HuH-7.5 (cell line): ENCODE data around the gene CCDC197.

ENCODE experiments used
- DNase-seq: peaks from one replicate; pipeline ENCODE4 v3.0.0; 2011; ENCODE audit warnings: low spot score

The CCDC197 gene

DNA sequence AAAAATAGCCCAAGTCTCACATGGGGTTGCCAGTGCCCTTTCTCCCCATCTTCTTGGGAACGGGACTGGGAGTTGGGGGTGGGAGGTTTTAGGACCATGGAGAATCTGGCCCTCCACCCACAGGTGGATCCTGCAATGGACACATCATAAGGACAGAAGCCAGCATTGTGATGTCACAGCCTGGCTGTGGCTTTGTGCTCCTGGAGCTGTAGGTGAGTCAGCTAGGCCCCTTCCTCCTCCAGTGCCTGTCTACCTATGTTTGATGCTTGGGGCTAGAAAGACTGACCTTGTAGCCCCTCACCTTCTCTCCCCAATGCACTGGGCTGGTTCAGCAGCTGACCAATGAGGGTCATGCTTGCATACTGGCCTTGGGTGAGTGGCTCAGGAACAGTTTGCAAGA lies at the start of gene CCDC197:
Gene CCDC197 (plus strand): TSS at position 220 of the 400 bp plus-strand sequence. CDS start 831 bp downstream, outside the sequence.
- no peak for DNase-seq

DNA sequence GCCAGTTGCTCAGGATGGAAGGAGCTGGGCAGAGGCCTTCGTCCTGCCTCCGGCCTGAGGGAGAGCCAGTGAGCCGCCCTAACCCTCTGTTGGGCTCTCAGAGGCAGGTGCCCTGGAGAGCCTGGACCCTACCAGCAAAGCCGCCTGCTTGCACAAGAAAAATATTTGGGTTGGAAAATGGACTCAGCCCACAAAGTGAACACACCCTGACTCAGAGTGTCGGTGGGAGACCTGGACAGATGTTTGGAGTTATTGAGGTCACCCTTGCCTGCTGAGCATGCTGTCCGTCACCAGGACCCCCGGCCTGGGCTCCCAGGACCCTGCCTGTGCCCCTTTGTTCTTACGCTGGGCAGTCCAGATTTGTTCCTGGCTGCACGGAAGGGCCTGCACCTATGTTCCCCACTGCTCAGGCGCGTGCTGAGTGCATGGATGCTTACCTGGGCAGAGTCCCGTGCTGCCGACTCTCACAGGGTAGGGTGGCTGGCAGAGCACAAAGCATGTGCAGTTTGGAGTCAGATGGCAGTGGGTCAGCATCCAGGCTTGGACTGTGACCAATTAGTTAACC lies 47.5 kb upstream of the CCDC197 start:
- no peak for DNase-seq

DNA sequence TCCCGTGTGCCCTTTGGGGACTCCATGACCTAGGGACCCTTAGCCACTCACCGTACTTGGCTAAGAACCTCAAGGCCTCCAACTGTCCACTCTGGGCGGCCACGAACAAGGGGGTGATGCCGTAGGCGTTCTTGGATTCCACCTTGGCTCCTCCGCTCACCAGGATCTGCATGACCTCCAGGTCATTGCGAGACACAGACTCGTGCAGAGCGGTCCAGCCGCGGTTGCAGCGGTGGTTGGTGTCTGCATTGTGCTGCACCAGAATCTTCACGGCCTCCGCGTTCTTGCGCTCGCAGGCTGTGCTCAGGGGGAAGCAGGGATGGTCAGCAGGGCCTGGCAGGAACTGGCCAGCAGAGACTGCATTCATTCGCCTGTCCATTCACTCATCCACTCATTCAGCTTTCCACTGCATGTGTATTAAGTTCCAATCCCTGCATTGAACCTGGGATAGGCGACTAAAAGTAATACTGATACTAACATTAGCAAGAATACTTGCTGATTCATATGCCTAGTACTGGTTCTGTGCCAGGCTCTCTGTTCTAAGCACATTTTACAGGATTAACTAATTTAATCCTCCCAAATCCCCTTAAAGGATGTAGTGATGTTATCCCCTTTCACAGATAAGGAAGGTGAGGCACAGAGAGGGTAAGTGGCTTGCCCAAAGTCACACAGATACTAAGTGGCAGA lies 46.0 kb upstream of the CCDC197 start:
- DNase-seq: no peak

GRCh38 chr14:93951635-93952540 lies 45.2 kb upstream of the CCDC197 start:
- DNase-seq: no peak

- no peak for DNase-seq
These were observed 44.3 kb upstream of the CCDC197 start for GRCh38 chr14:93952829-93953228.

DNA sequence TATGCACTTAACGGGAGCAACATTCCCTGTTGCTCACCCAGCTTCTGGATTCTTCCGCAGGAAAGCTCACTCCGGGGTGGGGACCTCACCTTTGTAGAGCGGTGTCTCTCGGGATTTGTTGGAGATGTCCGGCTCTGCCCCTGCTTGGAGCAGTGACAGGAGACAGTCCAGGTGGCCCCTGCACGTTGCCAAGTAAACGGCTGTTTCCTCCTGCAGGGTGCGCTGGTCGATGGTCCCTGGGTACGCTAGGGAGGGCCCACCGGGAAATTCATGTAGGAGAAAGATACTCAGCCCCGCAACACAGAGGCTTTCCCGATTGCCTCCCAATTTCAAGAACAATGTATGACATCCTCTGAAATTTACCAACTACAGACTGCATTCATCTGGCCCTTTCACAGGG lies 43.8 kb upstream of the CCDC197 start:
- no peak for DNase-seq

GRCh38 chr14:93953739-93954515 lies 43.2 kb upstream of the CCDC197 start:
- DNase-seq: no peak

GRCh38 chr14:93954516-93954830 lies 42.6 kb upstream of the CCDC197 start:
- DNase-seq: no peak

GRCh38 chr14:93954900-93955849 lies 41.9 kb upstream of the CCDC197 start:
- no peak for DNase-seq

- no peak for DNase-seq
These were observed 41.1 kb upstream of the CCDC197 start for GRCh38 chr14:93955850-93956481.

GRCh38 chr14:93956514-93957332 lies 40.4 kb upstream of the CCDC197 start:
- DNase-seq: no peak

- no peak for DNase-seq
These were observed 39.8 kb upstream of the CCDC197 start for GRCh38 chr14:93957333-93957710.

DNA sequence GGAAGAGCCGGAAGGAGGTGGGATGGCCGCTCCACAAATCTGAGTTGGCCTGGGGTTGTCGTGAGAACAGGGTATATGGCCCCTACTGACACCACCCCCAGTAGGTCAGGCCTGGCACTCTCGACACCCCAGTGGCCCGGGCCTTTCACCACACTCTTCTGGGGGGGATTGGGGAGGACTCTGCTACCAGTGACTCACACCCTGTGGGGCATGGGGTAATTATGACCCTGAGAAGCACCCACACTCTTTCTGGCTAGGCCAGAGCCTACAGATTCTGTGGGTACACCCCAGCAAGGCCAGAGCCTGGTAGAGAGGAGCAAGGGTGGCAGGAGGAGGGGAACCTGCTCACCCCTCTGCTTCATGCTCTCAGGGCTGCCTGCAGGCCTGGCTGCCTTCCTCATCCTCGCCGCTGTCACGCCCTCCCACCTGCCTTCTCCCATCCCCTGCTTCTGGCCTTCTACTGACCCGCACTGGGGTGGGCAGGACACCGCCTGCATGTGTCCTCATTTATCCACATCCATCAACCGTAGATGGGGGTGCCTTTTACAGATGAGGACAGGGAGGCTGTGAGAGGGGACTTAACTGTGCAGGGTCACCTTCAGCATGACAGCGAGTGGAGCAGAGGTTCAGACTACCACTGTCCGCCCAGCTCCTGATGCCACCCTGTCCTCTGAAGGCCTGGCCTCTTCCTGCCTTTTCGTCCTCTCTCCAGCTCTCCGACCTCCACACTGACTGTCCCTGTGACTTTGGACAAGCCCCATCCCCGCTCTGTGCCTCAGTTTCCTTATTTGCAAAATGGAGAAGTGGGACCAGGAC lies 39.1 kb upstream of the CCDC197 start:
- no peak for DNase-seq

GRCh38 chr14:93958567-93959238 lies 38.4 kb upstream of the CCDC197 start:
- no peak for DNase-seq

DNA sequence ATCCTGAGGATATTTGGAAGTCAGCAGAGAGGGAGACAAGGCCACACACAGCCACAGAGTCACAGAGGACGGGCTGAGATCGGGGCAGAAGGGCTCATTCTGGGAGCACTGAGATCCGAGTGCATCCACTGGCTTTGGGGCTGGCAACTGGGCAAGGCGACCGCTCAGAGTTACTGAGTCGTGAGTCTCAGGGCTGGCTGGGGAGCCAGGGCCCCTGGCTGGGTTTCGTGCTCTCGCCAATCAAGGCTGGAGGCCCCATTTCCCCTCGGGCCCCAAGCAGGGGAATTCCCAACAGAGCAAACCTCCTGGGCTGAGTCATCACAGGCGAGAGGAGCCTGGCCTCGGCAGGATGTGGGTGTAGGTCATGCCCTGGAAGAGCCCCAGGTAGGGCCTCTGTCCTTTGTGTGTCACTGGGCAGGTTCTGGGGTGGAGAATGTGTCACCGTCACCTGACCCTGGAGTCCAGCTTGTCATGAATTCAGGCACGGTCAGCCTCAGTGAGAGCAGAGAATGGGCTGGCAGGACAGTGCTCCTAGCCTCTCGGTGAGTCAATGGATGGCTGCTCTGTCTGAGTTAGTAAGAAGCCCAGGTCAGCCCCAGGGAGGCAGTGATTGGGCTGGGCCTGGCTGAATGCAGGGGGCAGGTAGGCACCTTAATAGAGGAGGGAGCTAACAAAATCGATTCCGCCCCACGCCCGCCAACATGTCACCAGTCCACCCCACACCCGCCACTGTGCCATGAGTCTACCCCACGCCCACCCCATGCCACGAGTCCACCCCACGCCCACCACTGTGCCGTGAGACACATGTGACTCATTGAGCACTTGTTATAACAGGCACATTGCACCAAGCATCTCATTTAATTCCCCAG lies 37.6 kb upstream of the CCDC197 start:
- DNase-seq: peak; percentile 78

DNA sequence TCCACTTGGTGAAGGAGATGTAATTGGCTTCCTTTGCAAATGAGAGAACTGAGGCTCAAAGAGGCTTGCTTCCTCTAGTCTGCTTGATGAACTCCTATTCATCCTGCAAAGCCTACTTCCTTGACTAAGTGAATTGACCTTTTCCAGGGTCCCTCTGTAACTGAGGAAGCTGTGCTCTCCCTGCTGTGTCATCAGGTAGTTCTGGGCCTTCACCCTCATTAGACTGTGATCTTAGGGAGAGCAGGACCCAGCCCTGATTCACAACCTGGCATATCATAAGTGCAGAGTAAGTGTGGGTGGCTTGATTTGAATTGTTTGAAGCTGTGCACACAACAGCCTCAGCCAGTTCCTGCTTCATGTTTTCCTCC lies 37.0 kb upstream of the CCDC197 start:
- DNase-seq: no peak

DNA sequence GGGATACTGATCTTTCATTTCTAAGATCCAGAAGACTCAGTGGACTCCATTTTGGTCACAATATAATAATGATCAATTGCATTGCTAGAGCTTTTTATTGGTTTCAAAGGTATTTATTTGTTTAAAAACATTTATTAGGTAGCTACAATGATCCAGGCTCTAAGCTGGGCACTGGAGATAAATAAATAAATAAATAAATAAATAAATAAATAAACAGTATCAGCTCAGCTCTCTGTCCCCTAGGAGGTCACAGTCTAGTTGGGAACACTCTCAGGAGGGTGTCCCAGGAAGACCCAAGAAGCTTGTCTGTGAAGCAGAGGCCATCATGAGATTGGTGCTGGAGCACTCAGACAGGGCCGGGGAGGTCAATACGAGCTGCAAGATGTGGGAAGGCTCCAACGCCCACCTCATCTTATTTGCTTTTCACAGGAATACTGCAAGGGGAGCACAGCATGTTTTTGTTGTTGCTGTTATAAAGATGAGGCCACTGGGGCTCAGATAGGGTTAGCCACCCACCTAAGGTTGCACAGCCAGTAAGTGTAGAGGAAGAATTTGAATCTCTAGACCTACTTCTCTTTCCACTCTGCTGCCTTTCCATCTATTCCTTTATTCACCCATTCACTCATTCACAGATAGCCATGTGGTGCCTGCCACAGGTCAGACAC lies 36.2 kb upstream of the CCDC197 start:
- no peak for DNase-seq
